ENCODE results near the gene ZMYND8. TPM values are rescaled to one million over a fixed set of nuclear protein-coding genes. Genes with fewer than 3 reads are reported as not detected.
"Not testable (repeated sequence)": the region's sequence is repeated elsewhere in the genome, so short reads cannot be mapped to it uniquely, and the experiment has no call there.

ZMYND8 gene
- total and polyA plus RNA-seq, 2 donors, result 14.8 to 28.5 TPM

- H3K27me3 ChIP-seq (ENCODE audit: control insufficient read depth in 2 of 2, insufficient read depth in 1 of 2, low read length in 1 of 2); H3K36me3 ChIP-seq (ENCODE audit: control insufficient read depth in 2 of 2, insufficient read depth in 2 of 2, low read length in 1 of 2); H3K4me3 ChIP-seq (ENCODE audit: low read length in 2 of 2); H3K4me1 ChIP-seq (ENCODE audit: control insufficient read depth in 2 of 2, insufficient read depth in 2 of 2, low read length in 2 of 2); H3K9me3 ChIP-seq (ENCODE audit: control insufficient read depth in 2 of 2, insufficient read depth in 1 of 2, low read length in 1 of 2); DNase-seq (ENCODE audit: low read depth in 6 of 9, low spot score in 9 of 9); H3K27ac ChIP-seq (ENCODE audit: low read depth in 1 of 2, low read length in 1 of 2): not testable (repeated sequence)
- WGBS, result 97% methylated on average over 7 of the region's 7 CpGs
These were observed 19.7 kb upstream of the ZMYND8 start for GRCh38 chr20:47376096-47376643.

- H3K27ac ChIP-seq (ENCODE audit: low read depth in 1 of 2, low read length in 1 of 2); H3K9me3 ChIP-seq (ENCODE audit: control insufficient read depth in 2 of 2, insufficient read depth in 1 of 2, low read length in 1 of 2); DNase-seq (ENCODE audit: low read depth in 6 of 9, low spot score in 9 of 9); H3K4me3 ChIP-seq (ENCODE audit: low read length in 2 of 2); H3K4me1 ChIP-seq (ENCODE audit: control insufficient read depth in 2 of 2, insufficient read depth in 2 of 2, low read length in 2 of 2); H3K27me3 ChIP-seq (ENCODE audit: control insufficient read depth in 2 of 2, insufficient read depth in 1 of 2, low read length in 1 of 2); H3K36me3 ChIP-seq (ENCODE audit: control insufficient read depth in 2 of 2, insufficient read depth in 2 of 2, low read length in 1 of 2): not testable (repeated sequence)
- 99% methylated on average over 8 of the region's 8 CpGs for WGBS
These were observed 17.6 kb upstream of the ZMYND8 start for GRCh38 chr20:47374121-47374520.

GRCh38 chr20:47373206-47373733 lies 16.8 kb upstream of the ZMYND8 start:
- no peak overlapping the region for H3K27ac ChIP-seq (ENCODE audit: low read depth in 1 of 2, low read length in 1 of 2)
- no peaks in the 10 kb centered on the region for H3K9me3 ChIP-seq (ENCODE audit: control insufficient read depth in 2 of 2, insufficient read depth in 1 of 2, low read length in 1 of 2)
- 84% methylated on average over 2 of the region's 2 CpGs for WGBS
- no peaks in the 10 kb centered on the region for H3K4me1 ChIP-seq (ENCODE audit: control insufficient read depth in 2 of 2, insufficient read depth in 2 of 2, low read length in 2 of 2)
- H3K4me3 ChIP-seq (ENCODE audit: low read length in 2 of 2), result no peak overlapping the region
- H3K36me3 ChIP-seq (ENCODE audit: control insufficient read depth in 2 of 2, insufficient read depth in 2 of 2, low read length in 1 of 2), result no peaks in the 10 kb centered on the region
- no peak for DNase-seq (ENCODE audit: low read depth in 6 of 9, low spot score in 9 of 9)
- peaks cover 0 to 8% of the 10 kb centered on the region in 2 donors for H3K27me3 ChIP-seq (ENCODE audit: control insufficient read depth in 2 of 2, insufficient read depth in 1 of 2, low read length in 1 of 2)

- Histone ChIP-seq H3K9me3 (ENCODE audit: control insufficient read depth in 2 of 2, insufficient read depth in 1 of 2, low read length in 1 of 2) (no peaks in the 10 kb centered on the region), H3K27ac (ENCODE audit: low read depth in 1 of 2, low read length in 1 of 2) (no peak overlapping the region), H3K4me1 (ENCODE audit: control insufficient read depth in 2 of 2, insufficient read depth in 2 of 2, low read length in 2 of 2) (no peaks in the 10 kb centered on the region), H3K36me3 (ENCODE audit: control insufficient read depth in 2 of 2, insufficient read depth in 2 of 2, low read length in 1 of 2) (no peaks in the 10 kb centered on the region), H3K4me3 (ENCODE audit: low read length in 2 of 2) (no peak overlapping the region), H3K27me3 (ENCODE audit: control insufficient read depth in 2 of 2, insufficient read depth in 1 of 2, low read length in 1 of 2) (peaks cover 0 to 10% of the 10 kb centered on the region in 2 donors)
- DNase-seq (ENCODE audit: low read depth in 6 of 9, low spot score in 9 of 9), result no peak
- WGBS, result 96% methylated on average over 15 of the region's 15 CpGs
These were observed 14.6 kb upstream of the ZMYND8 start for GRCh38 chr20:47370850-47371782.

GRCh38 chr20:47370214-47370613 lies 13.7 kb upstream of the ZMYND8 start:
- Histone ChIP-seq H3K27me3 (ENCODE audit: control insufficient read depth in 2 of 2, insufficient read depth in 1 of 2, low read length in 1 of 2) (peaks cover 0 to 10% of the 10 kb centered on the region in 2 donors), H3K9me3 (ENCODE audit: control insufficient read depth in 2 of 2, insufficient read depth in 1 of 2, low read length in 1 of 2) (no peaks in the 10 kb centered on the region), H3K36me3 (ENCODE audit: control insufficient read depth in 2 of 2, insufficient read depth in 2 of 2, low read length in 1 of 2) (no peaks in the 10 kb centered on the region), H3K4me1 (ENCODE audit: control insufficient read depth in 2 of 2, insufficient read depth in 2 of 2, low read length in 2 of 2) (peaks cover 0 to 2% of the 10 kb centered on the region in 2 donors), H3K4me3 (ENCODE audit: low read length in 2 of 2) (no peak overlapping the region), H3K27ac (ENCODE audit: low read depth in 1 of 2, low read length in 1 of 2) (no peak overlapping the region)
- 99% methylated on average over 10 of the region's 10 CpGs for WGBS
- DNase-seq (ENCODE audit: low read depth in 6 of 9, low spot score in 9 of 9), result no peak

- WGBS, result 97% methylated on average over 7 of the region's 7 CpGs
- no peaks in the 10 kb centered on the region for H3K9me3 ChIP-seq (ENCODE audit: control insufficient read depth in 2 of 2, insufficient read depth in 1 of 2, low read length in 1 of 2)
- no peak overlapping the region for H3K4me3 ChIP-seq (ENCODE audit: low read length in 2 of 2)
- H3K27ac ChIP-seq (ENCODE audit: low read depth in 1 of 2, low read length in 1 of 2), result no peak overlapping the region
- no peak for DNase-seq (ENCODE audit: low read depth in 6 of 9, low spot score in 9 of 9)
- peaks cover 0 to 12% of the 10 kb centered on the region in 2 donors for H3K27me3 ChIP-seq (ENCODE audit: control insufficient read depth in 2 of 2, insufficient read depth in 1 of 2, low read length in 1 of 2)
- no peaks in the 10 kb centered on the region for H3K36me3 ChIP-seq (ENCODE audit: control insufficient read depth in 2 of 2, insufficient read depth in 2 of 2, low read length in 1 of 2)
- H3K4me1 ChIP-seq (ENCODE audit: control insufficient read depth in 2 of 2, insufficient read depth in 2 of 2, low read length in 2 of 2), result peaks cover 0 to 6% of the 10 kb centered on the region in 2 donors
These were observed 11.8 kb upstream of the ZMYND8 start for GRCh38 chr20:47368301-47368700.

- not testable (repeated sequence) for DNase-seq (ENCODE audit: low read depth in 6 of 9, low spot score in 9 of 9); H3K27ac ChIP-seq (ENCODE audit: low read depth in 1 of 2, low read length in 1 of 2); H3K9me3 ChIP-seq (ENCODE audit: control insufficient read depth in 2 of 2, insufficient read depth in 1 of 2, low read length in 1 of 2); H3K36me3 ChIP-seq (ENCODE audit: control insufficient read depth in 2 of 2, insufficient read depth in 2 of 2, low read length in 1 of 2); H3K4me3 ChIP-seq (ENCODE audit: low read length in 2 of 2)
- WGBS, result 93% methylated on average over 11 of the region's 11 CpGs
- H3K4me1 ChIP-seq (ENCODE audit: control insufficient read depth in 2 of 2, insufficient read depth in 2 of 2, low read length in 2 of 2), result peaks cover 0 to 15% of the 10 kb centered on the region in 2 donors
- peaks cover 1 to 18% of the 10 kb centered on the region in 2 donors for H3K27me3 ChIP-seq (ENCODE audit: control insufficient read depth in 2 of 2, insufficient read depth in 1 of 2, low read length in 1 of 2)
These were observed 9.8 kb upstream of the ZMYND8 start for GRCh38 chr20:47366301-47366700.

GRCh38 chr20:47365023-47365764 lies 8.7 kb upstream of the ZMYND8 start:
- Histone ChIP-seq H3K4me3 (ENCODE audit: low read length in 2 of 2) (no peak overlapping the region), H3K27me3 (ENCODE audit: control insufficient read depth in 2 of 2, insufficient read depth in 1 of 2, low read length in 1 of 2) (peaks cover 2 to 25% of the 10 kb centered on the region in 2 donors), H3K9me3 (ENCODE audit: control insufficient read depth in 2 of 2, insufficient read depth in 1 of 2, low read length in 1 of 2) (no peaks in the 10 kb centered on the region), H3K27ac (ENCODE audit: low read depth in 1 of 2, low read length in 1 of 2) (no peak overlapping the region), H3K36me3 (ENCODE audit: control insufficient read depth in 2 of 2, insufficient read depth in 2 of 2, low read length in 1 of 2) (no peaks in the 10 kb centered on the region), H3K4me1 (ENCODE audit: control insufficient read depth in 2 of 2, insufficient read depth in 2 of 2, low read length in 2 of 2) (peaks cover 0 to 23% of the 10 kb centered on the region in 2 donors)
- DNase-seq (ENCODE audit: low read depth in 6 of 9, low spot score in 9 of 9), result peak in 1 of 9 donors; percentile 54
- WGBS, result 78% methylated on average over 13 of the region's 13 CpGs
